Stimulated activated CD4-positive, alpha-beta T cell treated with anti-CD3 and anti-CD28 coated beads, Interleukin-15, amount 100 ng/mL, for 1 hour (primary cell): ENCODE measurements around the gene C1orf167.

ENCODE experiments used
- DNase-seq, 2 donors: peaks; one replicate each; pipeline ENCODE4 v3.0.0-alpha.2; 2020; ENCODE audit warnings: low read depth in 1 of 2, low spot score in 1 of 2

The C1orf167 gene

DNA sequence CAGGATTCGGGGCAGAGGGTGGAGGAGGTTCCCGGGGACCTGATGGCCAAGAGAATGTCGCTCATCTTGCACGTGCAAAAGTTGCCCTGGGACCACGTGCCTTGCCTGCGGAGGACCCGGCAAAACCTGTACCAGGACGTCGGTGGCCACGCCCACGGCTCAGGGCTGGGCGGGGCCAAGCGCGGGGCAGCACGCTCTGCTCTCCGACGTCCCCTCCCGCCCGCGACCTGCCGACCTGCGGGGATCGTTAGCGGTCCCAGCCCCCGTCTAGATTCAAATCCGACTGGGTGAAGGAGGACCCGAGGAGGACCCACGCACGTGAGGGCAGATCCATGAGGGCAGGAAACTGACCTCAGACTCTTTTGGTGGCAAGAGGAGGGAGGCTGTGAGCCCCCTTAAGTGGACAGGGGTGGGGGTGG lies at the start of gene C1orf167:
TSS of gene C1orf167 (plus strand) at position 206 of the 419 bp plus-strand sequence. CDS start 2,208 bp downstream, outside the sequence.
- peak in 1 of 2 donors; percentile 30 for DNase-seq

GRCh38 chr1:11712285-11712684 lies 49.7 kb upstream of the C1orf167 start:
- no peak for DNase-seq

GRCh38 chr1:11713095-11713494 lies 48.9 kb upstream of the C1orf167 start:
- DNase-seq, result no peak

GRCh38 chr1:11714831-11715575 lies 47.0 kb upstream of the C1orf167 start:
- no peak for DNase-seq

DNA sequence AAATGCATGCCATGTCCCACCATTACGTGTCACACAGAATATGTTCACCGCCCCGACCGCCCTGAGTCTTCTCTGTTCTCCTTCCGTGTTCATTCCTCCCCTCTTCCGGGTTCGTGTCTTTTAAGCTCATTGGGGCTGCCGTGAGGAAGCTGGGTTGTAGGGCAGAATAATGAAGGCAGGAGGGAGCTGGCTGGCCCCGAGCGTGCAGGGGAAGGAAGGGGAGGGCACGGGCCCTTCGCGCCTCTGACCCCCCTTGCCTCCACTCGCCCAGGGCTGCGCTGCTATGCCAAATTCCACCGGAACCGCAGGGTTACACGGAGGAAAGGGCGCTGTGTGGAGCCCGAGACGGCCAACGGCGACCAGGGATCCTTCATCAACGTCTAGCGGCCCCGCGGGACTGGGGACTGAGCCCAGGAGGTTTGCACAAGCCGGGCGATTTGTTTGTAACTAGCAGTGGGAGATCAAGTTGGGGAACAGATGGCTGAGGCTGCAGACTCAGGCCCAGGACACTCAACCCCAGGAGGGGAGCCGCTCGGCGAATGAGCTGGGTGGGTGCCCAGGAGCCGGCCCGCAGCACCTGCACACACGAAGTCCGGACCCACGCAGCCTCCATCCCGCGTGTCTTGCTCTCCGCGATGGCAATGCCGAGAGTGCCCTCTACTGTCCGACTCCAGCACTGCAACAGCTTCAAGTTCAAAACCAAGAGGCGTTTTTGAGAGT lies 42.5 kb upstream of the C1orf167 start:
- peak; percentile 73 to 75 for DNase-seq

DNA sequence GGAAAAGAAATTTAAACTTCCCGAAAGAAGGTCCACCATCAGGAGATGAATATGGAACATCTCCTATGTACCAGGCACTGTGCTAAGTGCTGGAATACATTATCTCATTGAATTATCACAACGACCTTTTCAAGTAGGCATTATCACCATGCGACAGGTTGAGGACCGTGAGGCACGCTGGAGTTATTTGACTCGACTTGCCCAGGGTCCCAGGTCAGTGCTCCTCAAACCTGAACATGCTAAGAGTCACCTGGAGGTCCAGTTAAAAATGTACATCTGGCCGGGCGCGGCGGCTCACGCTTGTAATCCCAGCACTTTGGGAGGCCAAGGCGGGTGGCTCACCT lies 42.0 kb upstream of the C1orf167 start:
- no peak for DNase-seq

DNA sequence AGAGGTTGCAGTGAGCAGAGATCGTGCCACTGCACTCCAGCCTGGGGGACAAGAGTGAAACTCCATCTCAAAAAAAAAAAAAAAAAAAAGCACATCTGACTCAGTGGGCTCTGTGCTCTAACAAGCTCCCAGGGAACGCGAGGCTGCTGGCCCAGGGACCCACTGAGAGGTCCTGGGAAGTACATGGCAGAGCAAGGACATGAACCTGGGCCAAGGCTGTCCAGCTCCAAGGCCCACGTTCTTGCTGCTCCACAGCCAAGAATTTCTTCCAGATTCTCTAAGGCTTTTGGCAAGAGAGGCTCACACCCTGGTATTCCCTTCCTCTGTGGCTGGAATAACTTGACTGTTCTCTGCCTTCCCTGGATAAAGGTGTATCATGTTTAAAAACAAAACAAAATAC lies 41.5 kb upstream of the C1orf167 start:
- no peak for DNase-seq

DNA sequence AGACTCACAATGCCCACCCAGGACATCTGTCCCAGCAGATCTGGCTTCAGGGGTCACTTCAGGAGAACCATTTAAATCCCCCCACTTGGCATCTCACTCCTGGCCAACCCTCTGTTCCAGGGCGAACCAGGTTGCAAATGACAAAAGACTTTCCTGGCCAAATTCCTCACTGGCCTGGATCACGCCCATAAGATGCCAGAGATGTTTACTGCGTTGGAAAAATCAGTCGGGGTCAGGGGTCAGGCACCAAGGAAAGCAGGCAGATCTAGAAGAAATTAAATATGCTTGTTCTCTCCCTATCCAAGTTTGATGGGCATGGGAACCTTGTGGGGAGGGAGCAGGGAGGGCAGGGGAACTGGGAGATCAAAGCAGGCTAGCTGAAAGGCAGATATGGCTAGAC lies 40.7 kb upstream of the C1orf167 start:
- DNase-seq, result no peak

DNA sequence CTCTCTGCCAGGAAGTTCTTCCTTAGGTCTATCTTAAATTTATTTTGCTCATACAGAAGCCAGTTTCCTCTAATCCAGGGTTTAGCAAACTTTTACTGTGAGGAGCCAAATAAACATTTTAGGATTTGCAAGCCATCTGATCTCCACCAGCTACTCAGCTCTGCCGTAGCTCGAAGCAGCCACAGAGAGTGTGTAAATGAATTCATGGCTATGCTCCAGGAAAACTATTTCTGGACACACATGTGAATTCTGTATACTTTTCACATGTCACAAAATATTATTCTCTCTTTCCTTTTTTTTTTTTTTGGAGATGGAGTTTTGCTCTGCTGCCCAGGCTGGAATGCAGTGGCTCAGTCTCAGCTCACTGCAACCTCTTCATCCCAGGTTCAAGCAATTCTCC lies 39.5 kb upstream of the C1orf167 start:
- no peak for DNase-seq

DNA sequence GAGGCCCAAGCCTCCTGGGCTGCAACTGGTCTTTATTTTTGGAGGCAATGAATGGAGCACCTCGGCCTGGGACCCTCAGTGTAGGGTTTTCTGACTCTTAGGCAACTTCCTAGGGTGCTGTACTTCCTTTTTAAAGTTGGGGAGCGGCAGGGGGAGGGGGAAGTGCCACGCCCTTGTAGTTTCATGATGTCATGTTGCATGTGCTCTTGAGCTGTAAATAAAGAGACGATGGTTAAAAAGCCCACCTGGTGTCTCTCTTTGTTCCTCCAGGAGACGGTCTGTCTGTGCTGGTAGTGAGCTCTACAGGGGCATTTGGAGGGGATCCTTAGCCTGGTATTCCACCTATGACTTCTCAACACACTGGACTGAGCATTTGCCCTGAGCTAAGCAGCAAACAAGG lies 36.4 kb upstream of the C1orf167 start:
- no peak for DNase-seq

DNA sequence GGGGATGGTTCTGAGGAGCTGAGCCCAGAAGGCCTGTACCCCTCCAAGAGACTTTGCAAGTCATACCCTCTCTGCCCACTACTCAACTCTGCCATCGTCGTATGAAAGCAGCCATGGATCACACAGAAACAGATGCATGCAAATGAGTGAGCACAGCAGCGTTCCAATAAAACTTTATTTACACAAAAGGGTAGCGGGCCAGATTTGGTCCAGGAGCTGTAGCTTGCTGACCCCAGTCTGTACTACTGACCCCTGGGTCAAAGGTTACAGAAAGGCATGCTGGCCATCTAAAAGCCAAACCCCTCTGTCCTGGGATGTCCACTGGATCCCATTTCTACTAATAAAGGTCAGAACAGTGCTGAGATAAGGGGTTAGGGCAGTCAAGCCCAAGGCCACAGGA lies 34.9 kb upstream of the C1orf167 start:
- no peak for DNase-seq

DNA sequence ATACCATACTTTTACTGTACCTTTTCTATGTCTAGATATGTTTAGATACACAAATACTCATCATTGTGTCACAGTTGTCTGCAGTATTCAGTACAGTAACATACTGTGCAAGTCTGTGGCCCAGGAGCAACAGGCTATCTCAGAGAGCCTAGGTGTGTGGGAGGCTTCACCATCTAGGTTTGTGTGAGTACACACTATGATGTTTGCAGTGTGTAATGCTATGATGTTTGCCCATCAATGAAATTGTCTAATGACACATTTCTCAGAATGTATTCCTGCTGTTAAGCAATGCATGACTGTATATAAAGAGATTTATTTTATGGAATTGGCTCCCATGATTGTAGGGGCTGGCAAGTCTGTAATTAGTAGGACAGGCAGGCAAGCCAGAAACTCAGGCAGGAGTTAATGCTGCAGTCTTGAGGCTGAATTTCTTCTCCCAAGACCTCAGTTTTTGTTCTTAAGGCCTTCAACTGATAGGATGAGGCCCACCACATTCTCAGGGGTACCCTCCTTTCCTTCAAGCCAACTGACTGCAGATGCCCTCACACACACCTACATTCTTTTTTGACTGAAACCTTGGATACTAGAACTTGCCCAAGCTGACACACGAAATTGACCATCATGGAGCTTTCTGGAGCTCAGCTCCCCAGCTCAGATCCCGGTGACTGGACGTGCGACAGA lies 33.7 kb upstream of the C1orf167 start:
- no peak for DNase-seq

- DNase-seq, result no peak
These were observed 32.9 kb upstream of the C1orf167 start for GRCh38 chr1:11729155-11729497.

GRCh38 chr1:11729498-11730428 lies 32.2 kb upstream of the C1orf167 start:
- no peak for DNase-seq

- DNase-seq, result no peak
These were observed 31.5 kb upstream of the C1orf167 start for GRCh38 chr1:11730429-11730891.

DNA sequence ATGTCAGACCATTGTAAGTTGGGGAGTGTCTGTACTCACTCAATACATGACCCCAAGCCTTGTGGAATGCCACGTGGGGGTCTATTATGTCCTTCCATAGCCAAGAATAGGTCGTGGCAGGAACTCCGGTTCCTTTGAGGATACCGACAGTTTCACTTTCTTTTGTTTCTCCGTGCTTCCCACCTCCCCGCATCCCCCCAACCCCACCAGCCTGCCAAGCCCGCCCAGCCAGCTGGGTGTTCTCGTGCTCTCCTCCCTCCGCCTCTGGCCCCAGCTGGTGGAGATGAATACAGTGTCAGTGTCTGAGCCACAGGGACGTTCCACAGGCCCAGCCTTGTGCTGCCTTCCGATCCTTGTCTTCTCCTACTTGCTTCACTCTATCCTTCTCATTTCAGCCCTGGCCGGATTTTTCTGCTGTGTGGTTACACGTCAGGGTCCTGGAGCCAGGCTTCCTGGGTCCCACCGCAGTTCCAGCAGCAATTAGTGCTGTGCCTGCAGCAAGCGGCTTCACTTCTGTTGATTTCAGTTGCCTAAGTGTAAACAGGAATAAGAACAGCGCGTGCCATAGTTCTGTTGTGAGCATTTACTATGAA lies 30.2 kb upstream of the C1orf167 start:
- no peak for DNase-seq

DNA sequence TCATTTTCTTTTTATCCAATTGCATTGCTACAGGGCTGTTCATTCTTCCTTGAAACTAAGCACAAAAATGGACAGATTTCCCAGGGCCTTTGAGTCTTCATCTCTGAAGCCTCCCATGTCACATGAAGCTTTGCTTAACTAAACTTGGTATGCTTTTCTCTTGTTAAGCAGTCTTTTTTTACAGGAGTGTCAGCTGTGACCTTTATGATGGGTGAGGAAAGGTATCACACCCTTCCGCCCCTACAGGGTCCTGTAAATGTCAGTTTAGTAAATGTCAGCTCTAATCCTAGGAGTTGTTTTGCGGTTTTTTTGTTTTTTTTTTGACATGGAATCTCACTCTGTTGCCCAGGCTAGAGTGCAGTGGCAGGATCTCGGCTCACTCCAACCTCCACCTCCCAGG lies 28.7 kb upstream of the C1orf167 start:
- DNase-seq, result no peak

GRCh38 chr1:11735531-11735853 lies 26.5 kb upstream of the C1orf167 start:
- no peak for DNase-seq

DNA sequence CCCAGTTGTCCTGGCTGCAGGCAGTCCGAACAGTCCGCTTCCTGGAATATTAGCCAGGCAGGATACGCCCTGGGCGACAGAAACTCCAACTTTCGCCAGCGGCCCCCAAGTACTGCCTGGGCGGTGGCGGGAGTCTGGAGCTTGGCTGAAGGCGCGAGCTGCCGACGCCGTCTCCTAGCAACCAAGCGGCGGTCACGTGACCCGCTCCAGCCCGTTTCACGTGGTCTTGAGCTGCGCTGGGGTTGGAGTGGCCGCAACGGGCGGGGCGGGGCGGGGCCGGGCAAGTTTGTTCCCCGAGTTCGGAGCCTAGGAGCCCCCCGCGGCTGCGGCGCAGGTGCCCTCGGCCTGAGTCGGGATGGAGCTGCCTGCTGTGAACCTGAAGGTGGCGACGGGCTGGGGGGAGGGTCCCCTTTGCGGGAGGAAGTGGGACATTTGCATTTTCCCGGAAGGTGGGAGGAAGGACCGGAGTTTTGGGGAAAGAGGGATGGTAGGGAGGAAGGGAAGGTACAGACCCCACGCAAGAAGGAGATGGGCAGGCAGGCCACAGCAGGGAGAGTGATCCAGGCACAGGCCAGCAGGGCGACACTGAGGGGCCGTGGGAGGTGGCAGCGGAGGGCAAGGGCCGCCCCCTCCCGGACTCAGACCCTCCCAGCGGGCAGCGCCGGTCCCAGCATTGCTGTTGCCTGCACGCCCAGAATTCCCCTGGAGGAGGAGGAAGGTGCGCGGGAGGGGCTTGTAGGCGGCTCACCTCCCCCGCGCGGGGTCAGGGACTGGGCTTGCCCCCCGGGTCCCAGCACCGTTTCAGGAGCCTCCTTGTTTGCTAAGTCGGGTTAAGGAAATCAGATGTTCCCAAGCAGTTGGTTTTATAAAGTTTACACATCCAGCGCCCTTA lies 25.9 kb upstream of the C1orf167 start, which contains the start of gene AGTRAP:
TSS of gene AGTRAP (plus strand) at position 283 of the 892 bp plus-strand sequence. CDS start at position 356, 73 bp downstream.
- peak; percentile 69 to 76 for DNase-seq
